HG03558 (cell line): ENCODE data around the gene TANGO6.
"Not testable (repeated sequence)": the region's sequence is repeated elsewhere in the genome, so short reads cannot be mapped to it uniquely, and the experiment has no call there.

Source experiments
- ATAC-seq: cut with Tn5 transposase; IDR thresholded peaks from one replicate; pipeline ENCODE4 v1.9.1; 2021; ENCODE audit warnings: moderate number of reproducible peaks; ENCODE audit not compliant: unreplicated experiment; ENCODE audit errors: extremely low read depth

The TANGO6 gene

DNA sequence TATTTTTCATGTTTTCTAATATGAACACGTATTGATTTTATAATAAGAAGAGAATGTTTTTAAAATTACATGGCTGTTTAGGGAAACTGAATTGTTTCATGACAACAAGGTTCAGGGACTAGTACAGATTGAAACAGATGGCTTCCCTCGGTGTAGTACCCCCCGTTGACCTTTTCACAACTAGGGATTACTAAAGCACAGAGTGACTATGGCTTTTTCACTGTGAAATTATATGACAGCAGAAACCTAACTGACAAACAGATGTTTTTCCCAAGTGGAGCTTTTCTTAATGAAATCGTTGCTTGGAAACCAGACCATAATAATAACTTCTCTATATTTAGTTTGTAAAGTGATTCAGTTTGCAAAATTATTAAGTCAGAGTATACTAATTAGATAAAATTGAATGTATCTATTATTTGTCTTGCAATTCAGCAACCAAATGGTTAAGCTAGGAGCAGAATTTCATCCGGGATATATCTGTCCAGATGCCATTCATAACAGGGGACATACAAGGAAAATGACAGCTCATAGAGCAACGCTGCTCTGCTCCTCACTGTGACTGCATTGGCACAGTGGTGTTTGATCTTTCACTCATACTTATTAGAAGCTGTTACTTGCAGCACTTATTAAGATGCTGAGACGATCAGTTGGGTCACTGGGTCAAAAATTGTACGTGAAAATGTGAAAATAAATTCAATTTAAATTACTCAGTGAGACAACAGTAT, 111.7 kb downstream of the TANGO6 start:
- ATAC-seq = no peak

DNA sequence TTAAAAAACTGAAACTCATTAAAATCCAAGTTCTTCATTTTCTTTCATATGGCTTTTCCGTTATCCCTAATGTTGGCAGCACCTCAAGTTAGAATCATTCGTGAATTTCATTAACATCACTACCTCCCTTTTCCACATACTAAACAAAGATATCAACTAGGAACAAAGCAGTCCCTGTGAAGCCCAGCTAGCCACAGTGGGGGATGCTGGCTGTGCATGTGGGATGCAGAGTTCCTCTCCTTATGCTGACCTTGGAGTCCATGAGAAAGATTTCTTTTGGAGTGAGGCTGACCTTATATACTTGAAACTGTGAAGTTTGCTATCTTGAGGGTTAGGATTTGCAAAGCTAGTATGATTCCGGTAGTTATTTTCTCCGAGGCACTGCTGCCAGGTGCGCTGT, 117.6 kb downstream of the TANGO6 start:
- no peak for ATAC-seq

DNA sequence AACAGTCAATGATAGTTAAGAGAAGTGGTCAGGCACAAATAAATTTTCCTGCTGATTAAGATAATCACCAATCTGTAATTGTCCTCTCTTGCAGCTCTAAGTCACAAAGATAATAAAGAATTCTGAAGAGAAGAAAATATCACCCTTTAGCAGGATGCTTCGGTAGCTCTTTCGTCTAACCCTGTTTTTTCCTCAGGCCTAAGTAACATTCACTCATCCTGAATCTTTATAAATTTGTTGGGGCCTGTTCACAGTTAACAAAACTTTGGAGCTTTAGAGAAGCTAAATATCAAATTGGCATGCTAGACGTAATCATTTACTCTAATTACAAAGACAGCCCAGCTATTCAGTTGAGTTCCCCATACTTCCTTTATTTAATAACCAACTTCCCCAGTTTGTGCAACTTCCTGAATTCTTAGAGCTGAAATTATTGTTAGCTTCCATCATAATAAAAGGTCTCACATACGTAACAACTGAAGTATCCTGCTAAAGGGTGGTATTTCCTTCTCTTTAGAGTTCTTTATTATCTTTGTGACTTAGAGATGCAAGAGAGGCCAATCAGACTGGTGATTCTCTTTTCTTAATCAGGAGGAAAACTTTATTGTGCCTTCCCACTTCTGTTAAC, 118.6 kb downstream of the TANGO6 start:
- ATAC-seq = no peak

DNA sequence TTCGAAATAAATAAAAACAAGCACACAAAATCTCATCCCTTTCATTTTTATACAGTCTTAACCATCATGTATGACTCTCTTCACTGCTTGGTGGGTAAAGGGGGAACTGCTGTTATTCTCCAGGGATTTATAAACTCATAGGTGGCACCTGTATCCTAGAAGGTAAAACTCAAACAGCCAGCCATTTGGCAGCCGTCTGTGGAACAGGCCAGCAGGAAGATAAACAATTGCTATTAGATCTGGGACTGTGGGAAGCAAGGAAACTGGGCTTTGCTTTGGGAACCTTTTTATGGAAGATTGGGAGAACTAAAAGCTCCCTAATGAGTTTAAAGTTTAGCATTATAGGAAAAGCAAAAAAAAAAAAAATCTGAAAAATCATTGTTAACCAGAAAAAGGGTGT, 126.0 kb downstream of the TANGO6 start:
- ATAC-seq = no peak

DNA sequence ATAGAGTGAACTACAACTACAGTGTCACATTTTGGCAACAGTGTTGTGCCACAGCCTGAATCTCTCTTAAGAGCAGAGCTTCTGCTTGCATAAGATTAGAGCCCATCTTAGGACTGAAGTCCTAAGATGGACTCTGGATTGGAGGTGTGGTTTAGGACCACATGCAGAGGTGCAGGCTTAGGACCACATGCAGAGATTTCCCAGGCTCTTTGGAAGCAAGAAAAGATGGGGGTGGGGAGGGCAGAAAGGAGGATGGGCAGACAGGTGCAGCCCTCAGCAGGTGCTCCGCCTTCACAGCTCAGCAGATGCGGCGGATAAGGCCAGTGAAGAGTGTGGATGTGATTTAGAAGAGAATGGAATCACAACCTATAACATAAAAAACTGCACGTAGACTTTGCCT, 128.7 kb downstream of the TANGO6 start:
- ATAC-seq = no peak

DNA sequence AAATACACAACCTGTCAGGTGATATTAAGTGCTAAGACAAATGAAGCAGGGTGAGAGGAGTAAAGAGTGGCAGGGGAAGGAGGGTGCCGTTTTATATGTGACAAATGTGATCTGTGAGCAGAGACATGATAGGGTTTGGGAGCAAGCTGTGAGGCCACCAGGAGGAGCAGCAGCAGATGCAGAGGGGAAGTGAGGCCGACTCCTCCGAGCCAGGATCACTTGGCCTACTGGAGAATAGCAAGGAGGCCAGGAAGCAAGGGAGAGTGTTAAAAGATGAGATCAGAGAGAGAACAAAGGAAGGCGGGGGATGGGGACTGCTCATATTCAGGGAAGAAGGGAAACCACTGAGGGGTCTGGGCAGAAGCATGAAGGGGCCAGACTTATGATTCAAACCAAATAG, 129.4 kb downstream of the TANGO6 start:
- no peak for ATAC-seq

DNA sequence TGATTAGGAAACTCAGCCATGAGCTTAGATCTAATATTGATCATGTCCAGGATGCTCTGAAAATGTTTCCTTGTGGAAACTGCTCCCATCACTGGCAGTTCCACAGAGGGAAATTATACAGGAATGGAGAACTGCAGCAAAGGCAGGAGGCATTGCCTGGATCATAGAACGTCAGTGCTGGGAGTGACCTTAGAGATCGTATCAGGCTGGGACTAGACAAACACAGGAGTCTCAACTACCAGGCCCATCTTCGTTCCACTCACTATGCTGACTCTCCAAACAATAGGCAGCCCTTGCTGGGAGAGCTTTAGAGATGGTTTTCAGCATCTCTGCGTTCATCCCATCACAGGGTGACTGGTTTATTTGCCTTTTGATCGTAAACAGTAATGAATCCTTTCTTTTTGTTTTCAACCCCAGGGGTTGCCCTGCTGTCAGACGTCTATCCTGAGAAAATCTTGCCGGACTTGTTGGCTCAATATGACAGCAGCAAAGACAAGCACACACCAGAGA, 130.3 kb downstream of the TANGO6 start:
- ATAC-seq = no peak

DNA sequence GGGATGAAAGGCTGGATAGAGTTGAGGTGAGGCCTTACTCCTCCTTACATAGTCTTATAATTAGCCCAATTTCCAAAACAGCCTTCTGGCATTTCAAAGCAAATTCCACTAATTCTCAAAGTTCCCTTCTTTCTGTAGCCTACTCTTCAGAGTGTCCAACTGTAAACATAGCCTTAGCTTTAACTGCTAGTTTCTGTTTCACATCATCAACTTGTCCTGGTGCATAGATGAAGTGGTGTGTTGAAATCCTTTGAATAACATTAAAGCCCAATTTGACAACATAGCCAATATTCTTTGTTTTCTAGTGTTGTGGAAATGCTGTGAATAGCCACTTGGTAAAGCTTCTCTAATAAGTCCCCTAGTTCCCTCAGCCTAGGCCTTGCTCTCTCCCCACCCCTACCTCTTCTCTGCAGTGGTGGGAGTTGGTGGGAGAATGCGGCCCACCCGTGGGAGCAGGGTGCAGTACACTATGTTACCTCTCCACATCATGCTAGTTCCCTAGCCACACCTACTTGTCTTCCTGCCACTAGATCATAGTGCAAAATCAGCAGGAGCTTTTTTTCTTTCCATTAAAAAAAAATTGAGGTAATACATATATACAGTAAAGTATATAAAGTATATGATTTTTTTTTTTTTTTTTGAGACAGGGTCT, 135.1 kb downstream of the TANGO6 start:
- ATAC-seq = no peak

DNA sequence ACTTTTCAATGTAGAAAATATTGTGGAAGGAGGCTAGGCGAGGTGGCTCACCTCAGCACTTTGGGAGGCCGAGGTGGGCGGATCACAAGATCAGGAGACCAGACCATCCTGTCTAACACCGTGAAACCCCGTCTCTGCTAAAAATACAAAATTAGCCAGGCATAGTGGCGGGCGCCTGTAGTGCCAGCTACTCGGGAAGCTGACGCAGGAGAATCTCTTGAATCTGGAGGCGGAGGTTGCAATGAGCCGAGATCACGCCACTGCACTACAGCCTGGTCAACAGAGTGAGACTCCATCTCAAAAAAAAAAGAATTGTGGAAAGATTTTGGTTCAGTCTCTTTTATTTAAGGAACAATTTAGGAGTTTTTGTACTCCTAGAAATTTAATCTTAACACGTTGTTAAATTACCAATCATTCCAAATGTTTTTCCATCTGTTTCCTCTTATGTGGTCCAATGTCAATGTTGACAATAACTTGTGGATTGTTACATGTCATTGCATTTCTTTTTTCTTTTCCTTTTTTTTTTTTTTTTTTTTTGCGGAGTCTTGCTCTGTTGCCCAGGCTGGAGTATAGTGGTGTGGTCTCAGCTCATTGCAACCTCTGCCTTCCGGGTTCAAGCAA, 137.5 kb downstream of the TANGO6 start:
- no peak for ATAC-seq

DNA sequence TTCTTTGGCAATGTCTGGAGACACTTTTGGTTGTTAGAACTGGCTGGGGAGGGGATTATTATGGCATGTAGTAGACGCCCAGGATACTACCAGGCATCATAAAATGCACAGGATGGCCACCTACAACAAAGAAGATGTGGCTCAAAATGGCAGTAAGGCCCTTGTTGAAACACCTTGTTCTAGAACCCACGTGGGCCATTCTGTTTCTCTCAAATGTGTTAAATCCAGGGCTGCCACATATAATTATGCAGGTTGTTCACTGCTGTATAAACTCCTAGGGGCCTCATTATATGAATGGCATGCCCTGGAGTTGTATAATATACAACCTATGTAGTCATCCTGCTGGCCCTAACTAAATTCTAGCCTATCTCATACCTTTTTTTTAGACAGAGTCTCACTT, 138.6 kb downstream of the TANGO6 start:
- ATAC-seq = no peak

DNA sequence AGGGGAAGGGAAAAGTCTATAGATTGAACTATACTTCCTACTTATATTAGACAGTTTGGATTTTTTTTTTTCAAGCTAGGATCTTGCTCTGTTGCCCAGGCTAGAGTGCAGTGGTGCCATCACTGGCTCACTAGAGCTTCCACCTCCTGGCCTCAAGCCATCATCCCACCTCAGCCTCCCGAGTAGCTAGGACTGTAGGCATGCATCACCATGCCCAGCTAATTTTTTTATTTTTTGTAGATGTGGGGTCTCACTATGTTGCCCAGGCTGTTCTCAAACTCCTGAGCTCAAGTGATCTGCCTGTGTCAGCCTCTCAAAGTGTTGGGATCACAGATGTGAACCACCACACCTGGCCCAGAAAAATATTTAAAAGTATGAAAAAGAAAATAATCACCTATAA, 141.1 kb downstream of the TANGO6 start:
- no peak for ATAC-seq

DNA sequence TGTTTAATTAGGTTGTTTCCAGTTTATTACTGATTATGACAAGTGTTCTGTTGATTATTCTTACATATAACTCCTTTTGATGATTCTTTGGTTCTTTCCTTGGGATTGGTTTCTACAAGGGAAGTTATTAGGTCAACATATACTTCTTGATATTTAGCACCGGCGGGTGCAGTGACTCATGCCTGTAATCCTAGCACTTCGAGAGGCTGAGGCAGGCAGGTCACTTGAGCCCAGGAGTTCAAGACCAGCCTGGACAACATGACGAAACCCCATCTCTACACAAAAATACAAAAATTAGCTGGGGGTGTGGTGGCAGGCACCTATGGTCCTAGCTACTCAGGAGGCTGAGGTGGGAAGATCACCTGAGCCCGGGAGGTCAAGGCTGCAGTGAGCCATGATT, 141.9 kb downstream of the TANGO6 start:
- ATAC-seq = no peak

DNA sequence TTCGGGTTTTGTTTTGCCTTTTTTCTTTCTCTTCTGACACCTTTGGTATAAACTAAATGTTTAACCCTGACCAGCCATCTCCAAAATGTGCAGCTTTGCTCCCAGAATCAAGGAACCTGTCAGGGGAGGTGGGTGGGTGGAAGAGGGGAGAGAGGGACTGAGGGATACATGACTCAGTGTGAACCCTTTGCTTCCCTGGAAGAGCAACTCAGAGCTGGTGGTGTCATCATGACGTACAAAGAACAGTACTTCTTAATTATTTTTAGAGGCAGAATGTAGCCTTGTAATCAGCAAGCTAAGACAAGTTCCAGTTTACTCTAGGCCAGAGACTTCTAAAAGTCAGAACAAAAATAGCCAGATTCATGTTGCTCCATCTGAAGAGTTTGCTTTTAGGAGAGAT, 142.5 kb downstream of the TANGO6 start:
- no peak for ATAC-seq

DNA sequence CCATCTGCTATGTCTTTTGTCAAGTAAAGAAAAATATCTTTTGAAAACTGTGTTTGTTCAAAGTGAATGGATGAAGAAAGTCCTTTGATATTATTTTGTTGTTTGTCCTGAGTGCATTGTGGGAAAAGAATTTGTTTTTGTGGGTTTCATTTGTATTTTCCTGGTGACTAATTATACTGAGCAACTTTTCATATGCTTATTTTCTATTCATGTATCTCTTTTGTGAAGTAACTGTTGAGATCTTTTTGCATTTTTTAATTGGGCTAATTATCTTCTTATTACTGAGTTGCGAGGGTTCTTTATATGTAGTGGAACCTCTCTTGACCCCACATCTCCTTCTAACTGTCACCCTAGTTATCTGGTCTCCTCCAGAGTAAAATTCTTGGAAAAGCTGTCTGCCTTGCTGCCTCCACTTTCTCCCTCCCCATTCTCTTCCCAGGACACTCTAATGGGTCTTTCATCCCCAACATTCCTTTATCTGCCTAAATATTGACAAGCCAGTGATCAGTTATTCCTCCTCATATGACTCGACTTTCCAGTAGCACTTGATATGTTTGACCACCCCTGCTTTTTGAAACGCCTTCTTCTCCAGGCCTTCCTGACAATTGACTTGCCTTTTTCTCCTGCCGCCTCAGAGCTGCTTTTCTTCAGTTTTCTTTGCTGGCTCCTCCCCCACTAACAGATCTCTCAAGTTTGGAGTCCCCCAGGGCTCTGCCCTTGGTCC, 144.6 kb downstream of the TANGO6 start:
- ATAC-seq = no peak

DNA sequence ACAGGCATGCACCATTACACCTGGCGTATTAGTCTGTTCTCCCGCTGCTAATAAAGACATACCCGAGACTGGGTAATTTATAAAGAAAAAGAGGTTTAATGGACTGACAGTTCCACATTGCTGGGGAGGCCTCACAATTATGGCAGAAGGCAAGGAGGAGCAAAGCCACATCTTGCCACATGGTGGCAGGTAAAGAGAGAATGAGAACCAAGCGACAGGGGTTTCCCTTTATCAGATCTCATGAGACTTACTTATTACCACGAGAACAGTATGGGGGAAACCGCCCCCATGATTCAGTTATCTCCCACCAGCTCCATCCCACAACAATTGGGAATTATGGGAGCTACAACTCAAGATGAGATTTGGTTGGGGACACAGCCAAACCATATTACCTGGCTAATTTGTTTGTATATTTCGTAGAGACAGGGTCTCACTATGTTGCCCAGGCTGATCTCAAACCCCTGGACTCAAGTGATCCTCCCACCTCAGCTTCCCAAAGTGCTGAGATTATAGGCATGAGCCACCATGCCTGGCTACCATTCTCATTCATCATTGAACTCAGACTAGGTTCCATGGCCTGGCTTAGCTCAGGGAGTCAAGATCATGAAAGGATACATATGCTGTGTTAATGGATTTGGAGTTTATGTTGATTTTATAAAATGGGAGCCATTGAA, 147.0 kb downstream of the TANGO6 start:
- ATAC-seq = not testable (repeated sequence)

DNA sequence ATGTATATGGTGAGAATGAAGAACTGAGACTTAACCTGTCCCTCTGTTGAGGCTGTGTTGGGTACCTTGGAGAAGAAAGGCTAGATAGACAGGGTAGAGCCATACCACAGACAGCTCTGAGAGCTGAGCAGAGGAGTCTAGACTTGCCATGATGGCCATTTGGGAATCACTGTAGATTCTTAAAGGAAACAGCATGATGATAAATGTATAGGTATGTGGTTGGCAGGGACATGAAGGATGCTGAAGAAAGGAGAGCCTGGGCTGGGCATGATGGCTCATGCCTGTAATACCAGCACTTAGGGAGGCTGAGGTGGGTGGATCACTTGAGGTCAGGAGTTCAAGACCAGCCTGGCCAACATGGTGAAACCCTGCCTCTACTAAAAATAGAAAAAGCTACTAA, 147.7 kb downstream of the TANGO6 start:
- ATAC-seq = no peak

DNA sequence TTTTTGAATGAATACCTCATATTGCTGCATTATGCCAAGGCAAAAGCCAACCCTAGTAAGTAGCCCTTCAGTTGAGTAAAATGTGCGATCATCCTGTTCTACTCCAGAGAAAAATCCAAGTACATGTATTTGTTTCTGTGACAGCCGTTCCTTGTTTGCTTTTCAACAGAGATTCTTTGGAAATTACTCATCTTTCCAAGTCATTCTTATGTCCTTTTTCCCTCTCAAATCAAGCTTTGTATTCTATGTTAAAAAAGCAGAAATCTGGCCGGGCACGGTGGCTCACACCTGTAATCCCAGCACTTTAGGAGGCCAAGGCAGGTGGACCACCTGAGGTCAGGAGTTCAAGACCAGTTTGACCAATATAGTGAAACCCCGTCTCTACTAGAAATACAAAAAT, 149.2 kb downstream of the TANGO6 start:
- ATAC-seq = no peak

DNA sequence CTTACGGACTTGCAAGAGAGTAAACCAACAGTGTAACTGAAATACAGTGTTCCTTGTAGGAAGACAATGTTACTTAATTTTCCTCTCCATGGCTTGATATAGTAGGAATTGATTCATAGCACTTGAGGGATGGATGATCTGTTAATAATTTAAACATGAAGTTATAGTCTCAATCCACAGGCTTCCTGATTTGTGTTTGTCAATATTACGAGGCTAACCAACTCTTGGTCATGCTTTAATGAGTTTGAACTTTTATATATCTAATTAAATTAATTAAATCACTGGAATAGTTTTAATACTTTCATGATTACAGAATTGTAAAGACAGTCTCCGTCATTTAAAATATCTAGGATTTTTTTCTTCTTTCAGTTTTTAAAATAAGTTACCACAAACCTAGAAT, 150.1 kb downstream of the TANGO6 start:
- no peak for ATAC-seq

DNA sequence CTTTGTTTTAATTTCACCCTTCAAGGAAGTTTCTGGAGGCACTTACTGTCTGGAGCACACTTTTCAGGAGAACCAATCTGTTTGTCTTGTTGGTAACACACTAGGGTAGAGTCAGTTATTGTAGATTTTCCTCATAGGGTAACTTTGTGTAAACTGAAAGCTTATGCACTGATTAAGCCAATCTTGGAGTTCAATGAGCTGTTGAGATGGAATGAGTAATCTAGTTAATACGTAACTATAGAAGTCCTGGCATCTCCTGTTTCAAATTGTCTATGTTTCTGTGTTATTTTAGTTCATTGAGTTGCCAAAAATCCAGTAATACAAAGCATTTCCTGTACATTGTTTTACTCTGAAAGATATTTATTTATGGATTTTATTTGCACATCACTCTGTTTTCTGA, 150.6 kb downstream of the TANGO6 start:
- ATAC-seq = no peak

DNA sequence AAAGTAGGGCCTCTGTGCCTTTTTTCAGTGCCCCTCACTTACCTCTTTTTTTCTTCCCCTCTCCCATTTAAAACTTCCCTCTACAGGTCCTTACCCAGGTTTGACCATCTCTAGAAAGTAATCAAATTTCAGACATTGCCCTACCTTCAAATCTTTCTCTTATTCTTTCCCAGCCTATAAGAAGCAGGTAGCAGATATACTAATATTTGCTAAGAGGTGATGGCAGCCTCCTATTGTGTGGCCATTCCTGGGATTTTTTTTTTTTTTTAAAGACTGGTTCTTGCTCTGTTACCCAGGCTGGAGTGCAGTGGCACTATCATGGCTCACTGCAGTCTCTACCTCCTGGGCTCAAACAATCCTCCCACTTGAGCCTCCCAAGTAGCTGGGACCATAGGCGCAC, 151.0 kb downstream of the TANGO6 start:
- no peak for ATAC-seq
